B cell (primary cell): ENCODE data around the gene ERCC1. TPM values are rescaled to one million over a fixed set of nuclear protein-coding genes. Genes with fewer than 3 reads are reported as not detected.

Source experiments
- ATAC-seq: fragments of 200-7000 bp; cut with Tn5 transposase; one replicate; pipeline ENCODE4 v1.10.0; 2021; ENCODE audit warnings: low read depth, mild to moderate bottlenecking, moderate number of reproducible peaks, moderate library complexity
- CTCF ChIA-PET: fragments of 350-600 bp; sonication (Branson Sonifier 250); formaldehyde crosslinking; loops from one replicate; lab custom pipeline; 2021; ENCODE audit warnings: antibody characterized with exemption, inconsistent platforms; lab: Charles Lee
- POLR2A ChIA-PET: fragments of 350-600 bp; sonication (Branson Sonifier 250); formaldehyde crosslinking; loops from one replicate; lab custom pipeline; 2021; ENCODE audit warnings: antibody characterized with exemption; lab: Charles Lee
- DNase-seq: peaks from one replicate; pipeline ENCODE4 v3.0.0; 2013
- H2AFZ ChIP-seq: 2 replicates; pipeline ENCODE4 v1.6.1; 2012; ENCODE audit warnings: mild to moderate bottlenecking, low read depth, low read length; ENCODE audit not compliant: insufficient read depth, poor library complexity, severe bottlenecking
- H3K27ac ChIP-seq, 2 donors: 1 replicate in 1 of 2; 2 replicates in 1 of 2; pipeline ENCODE4 v1.5.1; 2012 to 2013; ENCODE audit warnings: low read length in 2 of 2, mild to moderate bottlenecking in 2 of 2, moderate library complexity in 1 of 2
- H3K27me3 ChIP-seq, 4 experiments: fragments of 200-600 bp in 1 of 4; sonication (generic) in 1 of 4; replicated peaks in 1 of 4; 1 replicate in 2 of 4; 2 replicates in 2 of 4; pipeline versions ENCODE4 v1.6.1 to v1.7.0; 2013 to 2016; ENCODE audit warnings: low read length in 3 of 4, mild to moderate bottlenecking in 2 of 4, mixed read lengths in 1 of 4, moderate library complexity in 1 of 4; ENCODE audit not compliant: insufficient read depth in 4 of 4, control insufficient read depth in 3 of 4; ENCODE audit errors: control extremely low read depth in 1 of 4
- H3K36me3 ChIP-seq, 2 experiments: replicated peaks in 1 of 2; 1 replicate in 1 of 2; 2 replicates in 1 of 2; pipeline versions ENCODE4 v1.6.1 to v1.7.1; 2013; ENCODE audit warnings: low read length in 1 of 2; ENCODE audit not compliant: insufficient read depth in 2 of 2, control insufficient read depth in 1 of 2; ENCODE audit errors: control extremely low read depth in 1 of 2, extremely low read depth in 1 of 2
- H3K4me1 ChIP-seq, 2 donors: fragments of 200-600 bp in 1 of 2; sonication (generic) in 1 of 2; 1 replicate in 1 of 2; 2 replicates in 1 of 2; pipeline versions ENCODE4 v1.5.1 to v1.6.1; 2013 to 2017; ENCODE audit warnings: low read length in 2 of 2; ENCODE audit not compliant: control insufficient read depth in 2 of 2, insufficient read depth in 2 of 2
- H3K4me2 ChIP-seq: replicated peaks from 2 replicates; pipeline ENCODE3; 2012; ENCODE audit warnings: mild to moderate bottlenecking, low read depth, low read length; ENCODE audit not compliant: poor library complexity, severe bottlenecking
- H3K4me3 ChIP-seq, 5 experiments: fragments of 200-600 bp in 1 of 5; sonication (generic) in 1 of 5; 1 replicate in 3 of 5; 2 replicates in 2 of 5; pipeline versions ENCODE4 v1.5.1 to v1.7.0; 2011 to 2016; ENCODE audit warnings: low read length in 4 of 5, mild to moderate bottlenecking in 4 of 5, low read depth in 2 of 5, control low read depth in 1 of 5, moderate library complexity in 1 of 5; ENCODE audit not compliant: insufficient read depth in 1 of 5; ENCODE audit errors: control extremely low read depth in 1 of 5, extremely low read depth in 1 of 5
- H3K79me2 ChIP-seq: fragments of 200-600 bp; sonication (generic); one replicate; pipeline ENCODE4 v1.6.0; 2016; ENCODE audit warnings: low read length; ENCODE audit not compliant: control insufficient read depth, insufficient read depth
- H3K9ac ChIP-seq: fragments of 200-600 bp; sonication (generic); 2 replicates; pipeline ENCODE4 v1.6.1; 2017; ENCODE audit warnings: mild to moderate bottlenecking, low read length, moderate library complexity
- H3K9me3 ChIP-seq, 3 donors: one replicate each; pipeline versions ENCODE4 v1.6.1 to v1.7.1; 2013; ENCODE audit warnings: low read length in 2 of 3; ENCODE audit not compliant: control insufficient read depth in 2 of 3, insufficient read depth in 1 of 3; ENCODE audit errors: control extremely low read depth in 1 of 3
- H4K20me1 ChIP-seq: 2 replicates; pipeline ENCODE4 v1.6.0; 2012; ENCODE audit warnings: mild to moderate bottlenecking, low read length; ENCODE audit not compliant: insufficient read depth, control insufficient read depth, poor library complexity, severe bottlenecking
- H3K27ac Mint-ChIP-seq: one replicate; pipeline ENCODE4 v1.8.0; 2021; ENCODE audit warnings: mixed read lengths
- H3K27me3 Mint-ChIP-seq: one replicate; pipeline ENCODE4 v1.8.0; 2021; ENCODE audit warnings: mixed read lengths
- H3K4me1 Mint-ChIP-seq: one replicate; pipeline ENCODE4 v1.8.0; 2021; ENCODE audit warnings: mixed read lengths
- H3K4me3 Mint-ChIP-seq: one replicate; pipeline ENCODE4 v1.8.0; 2021; ENCODE audit warnings: mixed read lengths
- H3K9me3 Mint-ChIP-seq: one replicate; pipeline ENCODE4 v1.8.0; 2022; ENCODE audit warnings: mixed read lengths; ENCODE audit not compliant: insufficient read depth
- EZH2 ChIP-seq: IDR thresholded peaks from 2 replicates; pipeline ENCODE4 v1.6.1; 2012; ENCODE audit warnings: borderline replicate concordance, low read depth, mild to moderate bottlenecking, moderate library complexity, low read length; ENCODE audit not compliant: insufficient read depth, poor library complexity, severe bottlenecking
- WGBS: methylation state at CpG from one replicate; pipeline ENCODE4 v1.1.5; 2013; ENCODE audit warnings: missing lambda C conversion rate; ENCODE audit not compliant: insufficient coverage; 5-methylcytosine and 5-hydroxymethylcytosine counted together
- intact Hi-C: fragments of 100-400 bp; cut with micrococcal nuclease; formaldehyde crosslinking; loops from one replicate; pipeline ENCODE4 v1.10.0; 2022
- polyA plus RNA-seq: library from polyadenylated mRNA; depleted of rRNA; stranded (reverse); fragments of >200 nt; gene quantifications from 2 replicates; pipeline ENCODE4 v1.2.3, GENCODE V29; 2012
- total RNA-seq, 2 donors: library from RNA; stranded (reverse); fragments of 120-200 nt in 1 of 2; gene quantifications; 1 replicate in 1 of 2; 2 replicates in 1 of 2; pipeline versions ENCODE4 v1.2.3 to v1.2.4, GENCODE V29; 2013 to 2022
- TF ChIP-seq, protein P1 (sequence below): fragments of 200-600 bp; IDR thresholded peaks from one replicate; pipeline ENCODE4 v1.8.0; 2022; ENCODE audit warnings: antibody characterized with exemption, mild to moderate bottlenecking

ERCC1 gene
- total and polyA plus RNA-seq, 2 donors (not counting 1 experiment from before 2014, with no cell fraction given): 75.7 to 81.9 TPM

DNA sequence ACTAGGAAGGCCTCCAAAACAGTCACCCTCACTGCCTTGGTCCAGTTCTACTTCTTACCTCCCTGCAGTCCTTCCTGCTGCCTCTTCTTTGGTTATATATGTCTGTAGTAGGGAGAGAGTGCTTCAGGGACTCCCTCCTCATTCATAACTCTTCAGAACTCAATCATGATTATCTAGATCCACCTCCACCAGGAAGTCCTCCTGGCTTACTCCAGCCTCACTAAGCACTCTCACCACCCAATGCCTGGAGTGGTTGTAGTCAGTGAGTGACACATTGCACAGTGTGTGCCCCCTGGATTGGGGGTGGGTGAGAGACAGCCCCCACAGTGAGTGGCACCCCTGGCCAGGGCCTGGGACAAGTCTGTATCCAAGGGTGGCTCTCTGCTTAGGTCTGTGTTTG lies 34.1 kb upstream of the ERCC1 start:
- Histone ChIP-seq H3K36me3 (no peaks in the 10 kb centered on the region), H3K4me2 (no peak overlapping the region), H3K9me3 (peaks cover 0 to 5% (median 0%) of the 10 kb centered on the region in 3 donors), H3K4me3 (no peak overlapping the region), H3K4me1 (peaks cover 15 to 37% of the 10 kb centered on the region in 2 donors), H2AFZ (no peak overlapping the region), H3K9ac (no peak overlapping the region), H3K79me2 (peaks cover 2% of the 10 kb centered on the region), H3K27ac (no peak overlapping the region), H4K20me1 (no peaks in the 10 kb centered on the region), H3K27me3 (peaks cover 0 to 3% (median 0%) of the 10 kb centered on the region in 4 experiments)
- ChIA-PET CTCF (interaction anchor here (0.6 to 2.2 kb wide), 3 partner anchors 11 to 21 kb away, joined by 3 to 13 read pairs (median 5); no protein-coding TSS in a partner anchor), POLR2A (interaction anchor here (0.5 to 1.1 kb wide), 2 partner anchors 10 to 227 kb away, joined by 3 to 7 read pairs; partner anchors contain the start of gene FOSB)
- no peak for TF ChIP-seq EZH2
- TF ChIP-seq, protein P1, sequence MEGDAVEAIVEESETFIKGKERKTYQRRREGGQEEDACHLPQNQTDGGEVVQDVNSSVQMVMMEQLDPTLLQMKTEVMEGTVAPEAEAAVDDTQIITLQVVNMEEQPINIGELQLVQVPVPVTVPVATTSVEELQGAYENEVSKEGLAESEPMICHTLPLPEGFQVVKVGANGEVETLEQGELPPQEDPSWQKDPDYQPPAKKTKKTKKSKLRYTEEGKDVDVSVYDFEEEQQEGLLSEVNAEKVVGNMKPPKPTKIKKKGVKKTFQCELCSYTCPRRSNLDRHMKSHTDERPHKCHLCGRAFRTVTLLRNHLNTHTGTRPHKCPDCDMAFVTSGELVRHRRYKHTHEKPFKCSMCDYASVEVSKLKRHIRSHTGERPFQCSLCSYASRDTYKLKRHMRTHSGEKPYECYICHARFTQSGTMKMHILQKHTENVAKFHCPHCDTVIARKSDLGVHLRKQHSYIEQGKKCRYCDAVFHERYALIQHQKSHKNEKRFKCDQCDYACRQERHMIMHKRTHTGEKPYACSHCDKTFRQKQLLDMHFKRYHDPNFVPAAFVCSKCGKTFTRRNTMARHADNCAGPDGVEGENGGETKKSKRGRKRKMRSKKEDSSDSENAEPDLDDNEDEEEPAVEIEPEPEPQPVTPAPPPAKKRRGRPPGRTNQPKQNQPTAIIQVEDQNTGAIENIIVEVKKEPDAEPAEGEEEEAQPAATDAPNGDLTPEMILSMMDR: no peak
- H3K27ac Mint-ChIP-seq: peak overlapping the region; percentile 41
- H3K4me3 Mint-ChIP-seq: no peak overlapping the region
- peaks cover 34% of the 10 kb centered on the region for H3K4me1 Mint-ChIP-seq
- no peaks in the 10 kb centered on the region for H3K27me3 Mint-ChIP-seq
- no peaks in the 10 kb centered on the region for H3K9me3 Mint-ChIP-seq
- intact Hi-C loops: no loop called here
- ATAC-seq (no peak), DNase-seq (no peak)

DNA sequence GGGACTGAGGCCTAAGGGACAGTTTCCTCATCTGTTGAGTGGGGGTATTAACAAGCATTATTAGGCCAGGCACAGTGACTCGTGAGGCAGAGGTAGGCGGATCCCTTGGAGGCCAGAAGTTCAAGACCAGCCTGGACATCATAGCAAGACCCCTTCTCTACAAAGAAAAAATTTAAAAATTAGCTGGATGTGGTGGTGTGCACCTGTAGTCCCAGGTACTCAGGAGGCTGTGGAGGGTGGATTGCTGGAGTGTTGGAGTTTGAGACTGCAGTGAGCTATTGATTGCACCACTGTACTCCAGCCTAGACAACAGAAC lies 32.7 kb upstream of the ERCC1 start:
- H3K36me3 ChIP-seq: no peaks in the 10 kb centered on the region
- POLR2A ChIA-PET: interaction anchor here (0.6 to 2.7 kb wide), 6 partner anchors 10 to 274 kb away, joined by 3 to 7 read pairs (median 4); partner anchors contain the start of gene FOSB
- H3K9ac ChIP-seq: no peak overlapping the region
- H3K4me1 ChIP-seq: peaks cover 19 to 33% of the 10 kb centered on the region in 2 donors
- no peak overlapping the region for H3K27ac ChIP-seq
- H4K20me1 ChIP-seq: no peaks in the 10 kb centered on the region
- Mint-ChIP-seq H3K27ac (peak overlapping the region; percentile 77), H3K4me3 (peak overlapping the region; percentile 60), H3K4me1 (peaks cover 41% of the 10 kb centered on the region), H3K9me3 (no peaks in the 10 kb centered on the region), H3K27me3 (no peaks in the 10 kb centered on the region)
- peak overlapping the region; percentile 70 for H3K4me2 ChIP-seq
- peaks cover 2% of the 10 kb centered on the region for H3K79me2 ChIP-seq
- H3K4me3 ChIP-seq: peak overlapping the region in 1 of 5 experiments; percentile 3
- intact Hi-C loops: loop anchor here (1.0 kb wide), 1 partner anchor 8 kb away; no protein-coding TSS in a partner anchor
- ATAC-seq (no peak), DNase-seq (no peak)
- H2AFZ ChIP-seq: peak overlapping the region; percentile 59
- no CpG with 5 or more reads among the region's 2 CpGs for WGBS
- peaks cover 0 to 6% (median 0%) of the 10 kb centered on the region in 3 donors for H3K9me3 ChIP-seq
- CTCF ChIA-PET: interaction anchor here (0.6 to 2.2 kb wide), 3 partner anchors 17 to 49 kb away, joined by 3 to 13 read pairs (median 3); no protein-coding TSS in a partner anchor
- H3K27me3 ChIP-seq: peaks cover 0 to 3% (median 0%) of the 10 kb centered on the region in 4 experiments
- no peak for TF ChIP-seq EZH2
